Activated CD4-positive, alpha-beta T cell treated with anti-CD3 and anti-CD28 coated beads, Interleukin-2, amount 50 U/mL, for 24 hours (primary cell): ENCODE measurements around the gene PLD1.
"Not testable (repeated sequence)": the region's sequence is repeated elsewhere in the genome, so short reads cannot be mapped to it uniquely, and the experiment has no call there.

Experiments
- DNase-seq, 2 donors: peaks; one replicate each; pipeline ENCODE4 v3.0.0-alpha.2; 2020; ENCODE audit warnings: low read depth in 1 of 2, low spot score in 1 of 2

PLD1 gene

GRCh38 chr3:171746320-171747222 is 63.7 kb downstream of the PLD1 start:
- DNase-seq, result not testable (repeated sequence)

- DNase-seq, result no peak
These were observed 64.5 kb downstream of the PLD1 start for GRCh38 chr3:171745577-171746319.

- DNase-seq, result no peak
These were observed 66.0 kb downstream of the PLD1 start for GRCh38 chr3:171744158-171744741.

GRCh38 chr3:171743327-171744157 is 66.7 kb downstream of the PLD1 start:
- DNase-seq, result no peak

GRCh38 chr3:171741377-171741776 is 68.9 kb downstream of the PLD1 start:
- DNase-seq, result no peak

- no peak for DNase-seq
These were observed 73.7 kb downstream of the PLD1 start for GRCh38 chr3:171736556-171736955.

- DNase-seq, result no peak
These were observed 76.7 kb downstream of the PLD1 start for GRCh38 chr3:171733561-171733960.

GRCh38 chr3:171732756-171733155 is 77.5 kb downstream of the PLD1 start:
- no peak for DNase-seq

GRCh38 chr3:171731691-171732090 is 78.6 kb downstream of the PLD1 start:
- DNase-seq, result no peak

- no peak for DNase-seq
These were observed 80.6 kb downstream of the PLD1 start for GRCh38 chr3:171729452-171730334.

GRCh38 chr3:171727288-171727687 is 83.0 kb downstream of the PLD1 start:
- no peak for DNase-seq

GRCh38 chr3:171718493-171719185 is 91.6 kb downstream of the PLD1 start:
- DNase-seq, result no peak

GRCh38 chr3:171715155-171715554 is 95.1 kb downstream of the PLD1 start:
- DNase-seq, result no peak

- no peak for DNase-seq
These were observed 97.9 kb downstream of the PLD1 start for GRCh38 chr3:171712171-171712938.

- no peak for DNase-seq
These were observed 98.7 kb downstream of the PLD1 start for GRCh38 chr3:171711461-171712170.

GRCh38 chr3:171710359-171710758 is 99.9 kb downstream of the PLD1 start:
- DNase-seq, result no peak

- no peak for DNase-seq
These were observed 105.5 kb downstream of the PLD1 start for GRCh38 chr3:171704814-171705213.

- DNase-seq, result no peak
These were observed 106.3 kb downstream of the PLD1 start for GRCh38 chr3:171704002-171704401.
